ENCODE results near the gene FAM210A.
A peak's percentile ranks its signal among the peaks of the same experiment; 100 is the strongest.

FAM210A gene

DNA sequence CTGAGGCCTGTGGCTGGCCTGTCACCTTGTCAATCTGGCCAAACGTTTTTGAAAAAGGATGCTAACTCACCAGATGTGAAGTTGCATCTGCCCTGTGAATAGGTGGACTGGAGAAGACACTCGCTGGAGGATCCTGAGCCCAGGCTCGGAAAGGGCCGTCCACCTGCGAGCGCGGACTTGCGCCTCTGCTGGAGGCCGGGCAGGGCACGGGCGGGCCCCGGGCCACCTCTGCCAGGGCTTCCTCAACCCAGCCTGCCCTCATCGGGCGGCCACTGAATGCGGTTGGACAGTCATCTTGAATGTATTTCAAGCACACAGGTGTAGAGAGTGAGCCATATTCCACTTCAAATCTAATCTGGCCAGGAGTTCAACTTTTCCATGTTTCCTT lies 83.9 kb downstream of the FAM210A start:
- DNase-seq: no peak

DNA sequence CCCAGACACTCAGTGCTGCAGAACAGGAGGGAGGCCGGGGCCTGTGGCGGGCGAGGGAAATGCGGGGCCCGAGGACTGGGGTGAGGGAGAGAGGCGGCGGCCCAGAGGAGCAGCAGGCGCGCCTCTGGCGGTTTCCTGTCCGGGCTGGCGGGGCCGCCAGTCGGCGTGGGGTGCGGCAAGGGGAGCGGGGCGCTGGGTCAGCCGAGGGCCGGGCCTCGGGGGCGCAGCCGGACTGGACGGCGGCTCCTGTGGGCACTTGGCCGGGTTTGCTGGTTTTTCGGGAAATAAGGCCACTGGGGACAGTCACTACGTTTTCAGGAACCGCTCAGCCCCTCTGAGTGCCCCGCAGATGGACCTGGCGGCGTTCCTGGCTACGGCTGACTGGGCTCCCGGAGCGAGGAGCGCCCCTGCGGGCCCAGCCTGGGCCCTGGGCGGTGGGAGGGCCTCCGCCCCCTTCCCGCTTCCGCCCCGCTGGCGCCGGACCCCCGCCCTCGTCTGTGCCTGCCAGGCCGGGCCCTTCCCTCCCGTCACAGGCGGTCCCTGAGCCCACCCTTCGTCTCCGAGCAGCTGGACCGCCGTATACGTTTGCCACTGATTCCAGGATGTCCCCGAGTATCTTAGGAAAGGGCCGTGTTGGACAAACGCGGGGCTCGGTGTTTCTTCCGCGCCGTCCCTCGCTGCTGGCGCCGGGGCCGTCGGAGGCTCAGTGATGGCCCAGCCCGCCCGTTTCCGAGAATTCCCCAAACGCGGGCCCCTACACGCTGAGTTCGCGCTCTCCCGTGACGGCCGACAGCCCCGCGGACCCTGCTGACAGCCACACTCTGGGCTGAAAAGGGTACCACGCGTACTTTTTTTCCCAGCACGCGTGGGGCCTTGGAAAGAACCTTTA lies 84.6 kb downstream of the FAM210A start:
- no peak for DNase-seq

DNA sequence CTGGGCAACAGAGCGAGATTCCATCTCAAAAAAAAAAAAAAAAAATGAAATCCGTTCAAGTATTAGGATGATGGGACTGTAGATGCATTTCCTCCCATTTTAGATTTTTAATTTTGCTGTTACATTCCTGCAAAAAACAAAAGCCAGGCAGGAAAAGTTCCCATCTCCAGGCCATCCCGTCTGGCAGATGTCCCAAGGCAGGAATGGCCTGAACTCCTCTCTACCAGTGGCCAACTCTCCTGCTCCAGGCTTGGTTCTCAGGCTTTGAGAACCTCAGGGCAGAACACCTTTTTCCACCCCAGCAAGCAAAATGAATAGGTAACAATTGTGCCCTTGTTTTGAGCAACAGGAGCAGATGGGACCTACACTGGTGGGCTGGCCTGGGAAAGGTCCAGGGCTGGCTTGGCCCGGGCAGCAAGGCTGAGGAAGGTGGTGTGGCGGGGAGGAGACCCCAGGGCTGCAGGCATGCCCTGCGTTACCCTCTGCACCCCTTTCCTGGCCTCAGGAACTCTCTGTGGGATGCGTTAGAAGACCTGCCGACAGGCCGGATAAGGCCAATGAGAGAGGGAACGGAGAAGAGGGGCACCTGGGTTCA lies 86.0 kb downstream of the FAM210A start:
- no peak for DNase-seq

DNA sequence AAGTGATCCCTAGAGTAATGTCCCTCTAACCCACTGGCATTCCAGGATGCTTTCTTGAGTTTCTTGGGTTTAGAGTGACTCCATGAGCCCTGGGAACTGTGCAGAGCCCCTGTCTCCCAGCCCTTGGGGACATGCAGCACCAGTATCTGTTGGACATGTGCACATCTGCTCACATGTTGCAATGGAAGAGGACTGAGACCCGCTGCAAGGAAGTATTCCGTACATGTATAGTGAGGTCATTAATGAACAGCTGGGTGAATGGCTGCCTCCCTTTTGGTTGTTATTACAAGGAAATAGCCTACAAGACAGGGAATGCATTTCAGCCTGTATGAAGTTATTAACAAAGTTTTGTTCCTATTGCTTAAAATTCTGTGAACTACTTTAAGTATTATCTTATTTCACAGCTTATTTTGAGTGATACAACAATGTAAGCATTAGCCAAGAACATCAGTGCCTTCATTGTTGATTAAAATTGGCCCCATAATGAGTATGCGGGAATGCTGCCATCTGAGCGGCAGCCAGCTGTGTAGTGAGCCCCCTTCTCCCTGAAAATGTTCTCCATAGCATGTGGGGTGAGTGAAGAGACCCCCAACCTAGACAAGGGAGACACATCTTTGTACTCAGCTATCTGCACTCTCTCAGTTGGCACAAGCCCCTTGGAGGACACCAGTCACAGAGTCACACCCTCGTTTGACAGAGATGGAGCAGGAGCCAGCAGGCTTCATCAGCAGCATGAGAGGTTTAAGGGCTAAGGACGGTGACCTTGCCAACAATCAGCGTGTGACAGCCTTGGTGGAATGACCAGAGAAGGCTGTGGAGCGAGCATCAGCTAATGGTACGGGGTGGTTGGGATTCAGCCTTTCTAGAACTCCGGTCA lies 87.4 kb downstream of the FAM210A start:
- DNase-seq: no peak

DNA sequence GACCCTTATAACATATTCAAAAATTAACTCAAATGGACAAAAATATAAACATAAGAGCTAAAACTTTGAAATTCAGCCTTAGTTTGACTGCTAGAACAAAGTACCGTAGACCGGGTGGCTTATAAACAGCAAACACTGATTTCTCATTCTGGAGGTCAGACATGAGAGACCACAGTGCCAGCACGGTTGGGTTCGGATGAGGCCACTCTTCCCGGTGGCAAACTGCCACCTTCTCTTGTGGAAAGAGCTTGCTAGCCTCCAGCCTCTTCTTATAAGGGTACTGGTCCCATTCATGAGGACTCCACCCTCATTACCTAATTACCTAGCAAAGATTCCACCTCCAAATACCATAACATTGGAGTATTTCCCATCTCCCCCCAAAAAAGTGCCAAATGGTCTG lies 91.3 kb downstream of the FAM210A start:
- DNase-seq: no peak

DNA sequence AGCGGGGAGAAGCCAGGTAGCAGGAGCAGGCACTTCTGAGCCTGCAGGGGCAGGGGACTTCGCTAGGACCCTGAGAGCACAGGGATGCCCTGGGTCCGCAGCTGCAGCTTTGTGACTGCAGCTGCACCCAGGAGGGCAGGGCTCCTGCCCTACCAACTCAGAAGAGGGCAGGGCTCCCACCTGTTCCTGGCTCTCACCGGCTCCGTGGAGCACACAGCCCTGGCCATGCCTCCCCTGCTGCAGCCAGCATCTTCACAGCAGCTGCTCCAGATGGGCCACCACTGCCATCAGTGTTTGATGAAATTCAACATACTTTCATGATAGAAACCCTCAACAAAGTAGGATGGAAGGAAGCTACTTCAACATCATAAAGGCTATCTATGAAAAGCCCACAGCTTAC lies 92.7 kb downstream of the FAM210A start:
- DNase-seq: no peak

DNA sequence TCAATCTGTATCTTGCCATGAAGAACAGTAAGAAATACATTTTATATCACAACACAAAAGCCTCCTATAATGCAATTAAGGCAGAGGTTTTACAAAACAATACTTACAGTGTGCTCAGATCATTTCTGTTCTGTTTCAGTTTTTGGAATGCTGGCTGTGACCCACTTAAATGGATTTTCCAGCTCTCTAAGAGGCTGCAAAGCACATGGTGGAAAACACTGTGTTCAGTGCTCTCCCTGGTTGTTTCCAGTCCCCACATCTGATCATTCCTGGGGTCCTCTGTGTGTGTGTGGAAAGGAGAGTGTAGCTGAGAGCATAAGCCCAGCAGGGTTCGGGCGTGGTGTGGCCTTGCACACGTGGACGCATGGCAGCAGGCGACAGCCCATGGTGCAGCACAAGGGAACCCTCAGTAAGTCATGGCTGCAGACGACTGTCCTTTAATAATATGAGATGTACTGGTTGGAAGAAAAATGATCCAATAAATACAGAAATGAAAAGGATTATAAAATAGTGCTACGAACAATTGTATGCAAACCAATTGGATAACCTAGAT lies 95.6 kb downstream of the FAM210A start:
- no peak for DNase-seq

DNA sequence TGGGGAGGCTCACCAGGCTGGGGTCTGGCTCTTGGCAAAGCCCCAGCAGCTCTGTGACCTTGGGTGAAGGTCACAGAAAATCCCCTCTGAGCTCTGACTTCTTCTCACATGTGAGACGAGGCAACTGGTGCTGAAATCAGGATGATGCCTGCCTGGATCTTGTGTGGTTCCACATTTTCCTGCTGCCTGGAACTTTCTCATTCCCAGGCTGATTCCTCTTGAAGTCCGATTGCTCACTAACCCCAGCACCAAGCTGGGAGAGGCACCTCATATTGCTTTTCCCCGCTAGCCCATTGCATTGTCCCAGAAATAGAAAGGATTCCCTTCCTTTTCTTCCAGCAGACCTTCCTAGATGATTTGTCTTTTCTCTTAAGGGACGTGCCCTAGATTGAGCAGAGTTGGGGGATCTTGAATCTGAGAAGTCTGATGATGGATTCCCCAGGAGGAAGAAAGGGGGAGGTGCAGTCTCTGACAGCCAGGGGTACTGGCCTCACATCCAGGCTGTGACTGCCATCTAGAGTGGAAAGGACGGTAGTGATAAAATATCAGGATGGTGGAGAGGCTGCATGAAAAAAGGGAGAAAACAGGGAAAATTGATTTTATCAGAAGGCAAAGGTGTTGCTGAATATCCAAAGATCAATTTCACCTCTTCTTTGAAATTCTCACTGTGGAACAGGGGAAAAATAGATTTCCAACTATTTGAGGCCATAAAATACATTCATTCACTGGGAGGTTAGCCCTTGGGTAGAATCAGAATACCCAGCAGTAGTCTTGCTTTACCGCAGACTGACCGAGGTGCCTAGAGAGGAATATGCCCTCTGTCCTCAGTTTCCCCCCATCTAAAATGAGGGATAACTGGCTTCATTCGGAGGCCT lies 96.3 kb downstream of the FAM210A start:
- DNase-seq: peak; percentile 26

DNA sequence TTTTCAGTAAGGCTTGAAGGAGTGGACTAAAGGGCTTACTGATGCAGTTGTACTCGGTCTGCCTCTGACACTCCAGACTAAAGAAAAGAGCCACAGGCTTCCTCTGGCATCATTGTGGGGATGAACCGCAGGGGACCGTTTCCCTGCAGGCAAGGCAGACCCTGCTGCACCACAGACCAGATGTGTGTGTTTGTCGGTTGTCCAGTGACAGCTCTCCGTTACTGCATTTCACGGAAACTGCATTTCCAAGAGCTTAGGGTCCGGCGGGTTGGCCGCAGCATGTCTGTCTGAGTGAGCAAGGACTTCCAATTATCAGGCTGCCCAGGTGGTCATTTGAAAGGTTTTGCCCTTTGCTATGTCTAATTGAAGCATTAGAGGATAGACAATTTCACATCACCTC lies 98.1 kb downstream of the FAM210A start:
- DNase-seq: no peak

DNA sequence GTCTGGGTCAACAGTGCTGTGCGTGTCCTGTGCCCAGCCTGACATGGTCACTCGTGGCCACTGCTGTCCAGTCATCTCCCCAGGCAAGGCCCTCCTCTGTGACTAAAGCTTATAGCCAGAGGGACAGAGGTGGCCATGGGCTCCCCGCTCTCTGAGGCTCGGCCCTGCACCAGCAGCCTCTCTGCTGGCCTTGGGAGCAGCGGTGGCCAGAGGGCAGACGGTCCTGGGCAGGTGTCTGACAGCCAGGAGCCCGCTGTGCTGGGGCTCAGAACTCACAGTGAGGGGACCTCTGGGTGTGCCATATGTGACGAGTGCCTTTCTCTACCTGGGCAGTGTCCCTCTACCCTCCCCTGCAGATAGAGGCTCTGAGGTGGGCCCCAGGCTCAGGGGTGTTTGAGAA lies 98.7 kb downstream of the FAM210A start:
- no peak for DNase-seq

DNA sequence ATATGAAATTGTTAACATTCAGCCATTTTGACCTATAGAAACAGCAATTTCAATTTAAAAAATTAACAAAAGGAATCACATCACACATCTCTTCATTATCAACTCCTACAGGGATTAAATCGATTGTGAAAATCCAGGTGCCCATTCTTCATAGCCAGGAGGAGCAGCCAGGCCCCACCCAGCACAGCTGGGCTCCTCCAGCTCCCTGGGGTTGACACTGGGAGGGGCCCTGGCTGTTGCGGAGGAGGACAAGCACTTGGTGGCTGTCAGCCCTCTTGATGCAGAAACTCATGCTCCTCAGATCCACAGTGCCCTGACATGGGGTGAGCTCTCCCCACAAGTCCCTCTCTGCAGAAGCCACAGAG lies 99.8 kb downstream of the FAM210A start:
- no peak for DNase-seq

DNA sequence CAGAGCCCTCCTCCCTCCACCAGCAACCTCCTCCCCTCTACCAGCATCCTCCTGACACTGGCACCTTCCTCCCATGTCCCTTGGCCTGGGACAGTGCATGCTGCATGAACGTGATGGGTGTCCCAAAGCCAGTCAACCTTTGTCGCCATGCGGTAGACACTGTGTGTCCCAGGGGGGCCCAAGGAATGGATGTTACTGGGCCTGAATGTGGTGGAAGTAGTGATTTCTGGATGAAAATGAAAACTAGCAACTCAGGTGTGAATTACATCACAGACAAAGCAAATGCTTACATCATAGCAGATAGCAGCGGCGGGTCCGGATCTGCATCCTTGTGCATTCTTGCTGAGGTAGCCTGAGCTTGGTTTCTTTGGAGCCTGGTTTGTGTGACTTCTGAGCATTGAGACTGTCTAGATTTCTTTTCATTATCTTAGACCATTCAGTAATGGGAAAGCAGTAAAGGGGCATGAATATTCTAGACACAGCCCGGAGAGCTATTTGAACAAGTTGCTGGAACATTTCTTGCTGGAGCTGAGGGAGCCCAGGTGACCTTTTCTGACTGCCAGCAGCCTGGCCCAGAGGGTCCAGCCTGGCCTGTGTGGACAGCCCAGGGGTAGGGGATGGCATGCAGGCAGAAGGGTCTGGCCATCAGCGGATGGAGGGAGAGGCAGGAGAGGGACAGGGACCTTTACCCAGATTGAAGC lies 100.4 kb downstream of the FAM210A start:
- DNase-seq: no peak

DNA sequence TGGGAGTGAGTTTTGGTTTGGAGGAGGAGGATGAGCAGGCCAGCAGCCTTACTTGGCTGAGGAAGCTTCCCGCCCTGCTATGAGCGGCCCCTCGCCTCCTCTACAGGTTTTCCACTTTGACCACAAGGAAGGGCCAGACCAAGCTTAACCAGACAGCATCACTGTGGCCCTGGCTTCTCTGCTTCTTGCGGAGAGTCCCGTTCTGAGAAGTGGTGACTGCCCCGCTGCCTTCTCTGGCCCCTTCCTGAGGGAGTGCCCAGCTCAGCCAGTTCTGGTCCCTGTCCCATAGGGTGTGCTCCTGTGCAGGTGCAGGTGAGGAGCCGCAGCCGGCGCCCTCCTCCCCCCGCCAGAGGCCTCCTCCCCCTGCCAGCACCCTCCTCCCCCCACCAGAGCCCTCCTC lies 101.0 kb downstream of the FAM210A start:
- no peak for DNase-seq

DNA sequence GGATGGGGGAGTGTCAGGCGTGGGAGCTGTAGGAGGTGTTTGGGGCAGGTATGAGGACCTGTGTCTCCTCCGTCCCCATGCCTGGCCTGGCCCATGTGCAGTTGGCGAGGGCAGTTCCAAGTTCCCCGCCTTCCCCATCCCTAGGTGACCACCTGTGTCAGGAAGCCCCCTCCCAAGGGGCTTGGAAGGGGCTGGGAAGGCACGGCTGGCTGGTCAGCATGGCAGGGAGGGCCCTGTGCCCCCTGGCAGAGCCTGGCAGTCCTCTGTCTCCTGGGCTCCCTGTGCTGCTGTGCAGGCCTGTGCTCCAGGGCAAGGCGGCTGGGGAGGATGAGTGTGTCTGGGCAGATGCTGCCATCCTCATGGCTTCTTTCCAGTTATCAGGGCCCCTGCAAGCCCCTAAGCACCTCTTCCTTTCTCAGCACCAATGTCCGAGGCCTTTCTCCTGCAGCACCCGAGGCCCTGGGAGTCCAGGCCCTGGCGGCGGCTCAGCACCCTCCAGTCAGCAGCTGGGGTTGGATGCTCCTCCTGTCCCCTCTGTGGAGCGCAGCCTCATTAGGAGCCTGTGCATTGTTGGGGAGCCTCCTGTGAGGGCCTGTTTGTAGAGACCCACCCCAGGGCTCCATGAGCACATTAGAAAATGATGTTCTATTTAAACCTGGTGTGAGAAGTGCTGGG lies 101.7 kb downstream of the FAM210A start:
- no peak for DNase-seq

DNA sequence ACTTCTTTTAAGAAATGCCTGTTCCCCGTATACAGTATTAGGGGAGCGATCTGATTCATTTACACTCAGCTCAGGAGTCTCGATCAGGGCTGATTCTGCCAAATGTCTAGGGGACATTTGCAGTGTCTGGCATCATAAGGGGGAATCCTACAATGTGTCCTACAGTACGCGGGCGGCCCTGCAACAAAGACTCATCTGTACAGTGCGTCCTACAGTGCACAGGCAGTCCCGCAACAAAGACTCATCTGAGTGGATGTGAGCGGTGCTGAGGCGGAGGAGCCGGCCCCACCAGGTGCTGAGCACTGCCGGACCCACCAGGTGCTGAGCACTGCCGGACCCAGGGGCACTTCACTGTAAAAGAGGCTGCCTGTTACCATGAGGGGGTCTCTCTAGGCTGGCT lies 102.5 kb downstream of the FAM210A start:
- no peak for DNase-seq

DNA sequence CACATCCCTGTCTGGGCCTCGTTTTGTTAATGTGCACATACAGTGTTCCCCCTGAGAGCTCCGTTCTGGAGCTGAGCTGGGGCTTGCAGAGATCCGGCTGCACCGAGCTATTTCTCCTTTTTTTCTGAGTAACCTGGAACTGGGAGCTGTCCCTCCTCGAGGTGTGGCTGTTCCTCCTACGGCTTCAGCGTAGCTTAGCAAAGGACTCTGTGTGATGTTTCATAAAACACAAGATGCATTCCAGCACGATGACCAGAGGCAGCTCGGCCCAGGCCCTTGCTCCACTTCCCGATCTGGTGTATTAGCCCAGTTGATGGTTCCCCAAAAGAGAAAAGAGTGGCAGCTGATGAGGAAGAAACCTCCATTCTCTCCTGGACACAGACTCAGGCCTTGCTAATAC lies 103.0 kb downstream of the FAM210A start:
- DNase-seq: no peak

DNA sequence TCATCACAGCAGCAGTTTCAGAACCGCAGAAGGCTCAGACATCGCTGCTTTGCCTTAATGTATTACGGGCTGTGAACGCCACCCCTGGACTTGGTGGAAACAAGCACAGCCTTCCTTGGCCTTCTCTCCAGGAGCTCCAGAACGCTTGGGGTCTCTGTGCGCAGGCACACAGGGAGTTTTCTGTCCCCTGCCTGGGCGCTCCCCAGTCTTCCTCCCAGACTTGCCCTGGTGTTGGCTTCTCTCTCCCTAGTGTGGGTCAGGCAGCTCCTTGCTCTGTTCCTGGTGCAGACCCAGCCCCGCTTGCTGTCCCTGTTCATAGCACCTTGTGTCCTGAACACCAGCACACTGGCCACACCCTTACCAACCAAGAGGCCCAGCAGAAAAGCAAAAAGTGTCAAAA lies 103.6 kb downstream of the FAM210A start:
- no peak for DNase-seq

DNA sequence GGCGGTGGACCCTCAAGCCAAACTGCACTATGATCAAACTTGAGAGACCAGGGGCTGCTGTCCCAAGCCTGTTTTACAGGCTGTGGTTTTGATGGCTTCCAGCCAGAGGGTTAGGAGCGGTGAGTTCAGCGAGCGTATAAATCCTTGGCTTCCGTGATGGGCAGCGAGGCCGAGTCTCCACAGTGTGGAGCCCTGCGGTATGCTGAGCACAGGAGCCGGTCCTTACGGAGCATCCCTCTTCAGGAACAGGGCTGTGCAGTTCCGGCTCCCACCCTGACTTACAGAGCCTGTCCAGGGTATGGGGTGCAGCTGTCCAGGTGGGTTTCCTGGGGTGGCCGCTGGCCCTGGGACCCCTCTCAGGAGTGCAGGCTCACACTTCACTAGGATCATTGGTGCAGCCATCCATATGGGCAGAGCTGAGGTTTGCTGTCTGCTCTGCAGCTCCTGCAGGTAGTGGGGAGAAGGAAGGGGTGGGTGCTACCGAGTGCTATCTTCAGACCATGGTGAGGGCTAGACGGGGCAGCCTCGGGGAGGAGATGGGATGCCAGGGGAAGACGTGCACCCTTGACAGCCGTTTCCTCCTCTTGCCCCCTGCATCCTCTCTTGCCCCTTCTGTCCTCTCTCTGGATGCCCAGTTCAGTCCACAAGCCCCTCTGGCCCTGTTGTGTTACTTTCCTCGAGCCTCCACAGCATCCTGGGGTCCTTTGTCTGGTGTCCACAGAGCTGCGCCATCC lies 104.3 kb downstream of the FAM210A start:
- DNase-seq: no peak

DNA sequence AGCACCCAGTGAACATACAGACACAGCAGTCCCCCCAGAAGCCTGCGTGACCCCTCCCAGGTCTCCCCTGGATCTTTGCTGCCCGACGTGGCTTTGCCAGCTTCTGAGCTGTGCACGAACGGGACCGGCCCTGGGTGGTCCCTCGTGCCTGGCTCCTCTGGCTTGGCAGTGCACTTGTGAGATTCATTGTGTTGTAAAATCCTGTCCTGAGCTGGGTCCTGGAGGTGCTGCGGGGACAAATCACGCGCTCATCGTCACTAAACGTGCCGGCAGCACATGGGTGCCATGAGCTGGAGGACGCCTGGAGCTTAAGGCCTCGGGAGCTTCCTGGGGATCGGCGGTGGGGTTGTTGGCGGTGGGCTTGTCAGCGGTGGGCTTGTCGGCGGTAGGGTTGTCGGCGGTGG lies 104.9 kb downstream of the FAM210A start:
- DNase-seq: no peak

DNA sequence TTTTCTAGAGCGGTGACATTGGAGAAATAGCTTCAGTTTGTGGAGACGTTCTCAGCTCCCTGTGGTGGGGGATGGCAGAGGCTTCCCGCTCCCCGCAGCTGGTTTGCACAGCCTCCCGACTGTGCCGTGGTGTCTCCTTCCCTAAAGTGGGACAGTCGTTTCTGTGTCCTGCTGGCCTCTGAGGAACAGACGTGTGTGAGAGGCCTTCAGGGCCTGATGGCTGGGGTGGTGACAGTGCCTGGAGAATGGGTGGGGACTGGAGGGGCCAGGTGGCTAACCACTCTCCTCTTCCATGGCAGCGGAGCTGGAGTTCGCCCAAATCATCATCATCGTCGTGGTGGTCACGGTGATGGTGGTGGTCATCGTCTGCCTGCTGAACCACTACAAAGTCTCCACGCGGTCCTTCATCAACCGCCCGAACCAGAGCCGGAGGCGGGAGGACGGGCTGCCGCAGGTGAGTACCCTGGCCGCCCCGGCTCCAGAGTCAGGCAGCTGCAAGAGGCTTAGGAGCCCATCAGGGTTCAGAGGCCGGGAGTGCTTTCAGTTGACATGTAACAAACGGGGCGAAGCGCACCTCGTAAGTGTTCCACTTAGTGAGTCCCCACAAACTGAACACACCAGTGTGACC lies 105.4 kb downstream of the FAM210A start:
- DNase-seq: no peak
